Immature natural killer cell (primary cell): ENCODE results near the gene KIAA1755. TPM values are rescaled to one million over a fixed set of nuclear protein-coding genes. Genes with fewer than 3 reads are reported as not detected.

Experiments
- DNase-seq, 3 donors: peaks; one replicate each; pipeline ENCODE4 v3.0.0; 2022; ENCODE audit warnings: mixed read lengths in 1 of 3
- H3K27ac Mint-ChIP-seq, 6 donors: one replicate each; pipeline ENCODE4 v1.8.0; 2020; ENCODE audit warnings: mixed read lengths in 6 of 6, mild to moderate bottlenecking in 5 of 6, inconsistent platforms in 4 of 6, moderate library complexity in 3 of 6
- H3K27me3 Mint-ChIP-seq, 3 donors: one replicate each; pipeline ENCODE4 v1.8.0; 2020 to 2021; ENCODE audit warnings: low read depth in 3 of 3, mild to moderate bottlenecking in 3 of 3, mixed read lengths in 3 of 3, moderate library complexity in 3 of 3, inconsistent platforms in 1 of 3
- H3K36me3 Mint-ChIP-seq, 3 donors: one replicate each; pipeline ENCODE4 v1.8.0; 2020; ENCODE audit warnings: mixed read lengths in 3 of 3, inconsistent platforms in 2 of 3, mild to moderate bottlenecking in 2 of 3
- H3K4me1 Mint-ChIP-seq, 2 donors: one replicate each; pipeline ENCODE4 v1.8.0; 2020; ENCODE audit warnings: inconsistent platforms in 2 of 2, mild to moderate bottlenecking in 2 of 2, mixed read lengths in 2 of 2, moderate library complexity in 1 of 2
- H3K4me3 Mint-ChIP-seq, 5 donors: one replicate each; pipeline ENCODE4 v1.8.0; 2020; ENCODE audit warnings: mild to moderate bottlenecking in 5 of 5, mixed read lengths in 5 of 5, inconsistent platforms in 3 of 5, moderate library complexity in 3 of 5
- H3K9me3 Mint-ChIP-seq, 6 donors: one replicate each; pipeline ENCODE4 v1.8.0; 2020; ENCODE audit warnings: mild to moderate bottlenecking in 6 of 6, mixed read lengths in 6 of 6, inconsistent platforms in 4 of 6, moderate library complexity in 3 of 6
- polyA plus RNA-seq, 3 donors: library from polyadenylated mRNA; unstranded; fragments of 300-500 nt; fragmentation: Illumina TruSeq; gene quantifications; one replicate each; pipeline ENCODE4 v1.2.3, GENCODE V29; 2021

Gene KIAA1755
- polyA plus RNA-seq, 3 donors from 2014 or later, result not detected

DNA sequence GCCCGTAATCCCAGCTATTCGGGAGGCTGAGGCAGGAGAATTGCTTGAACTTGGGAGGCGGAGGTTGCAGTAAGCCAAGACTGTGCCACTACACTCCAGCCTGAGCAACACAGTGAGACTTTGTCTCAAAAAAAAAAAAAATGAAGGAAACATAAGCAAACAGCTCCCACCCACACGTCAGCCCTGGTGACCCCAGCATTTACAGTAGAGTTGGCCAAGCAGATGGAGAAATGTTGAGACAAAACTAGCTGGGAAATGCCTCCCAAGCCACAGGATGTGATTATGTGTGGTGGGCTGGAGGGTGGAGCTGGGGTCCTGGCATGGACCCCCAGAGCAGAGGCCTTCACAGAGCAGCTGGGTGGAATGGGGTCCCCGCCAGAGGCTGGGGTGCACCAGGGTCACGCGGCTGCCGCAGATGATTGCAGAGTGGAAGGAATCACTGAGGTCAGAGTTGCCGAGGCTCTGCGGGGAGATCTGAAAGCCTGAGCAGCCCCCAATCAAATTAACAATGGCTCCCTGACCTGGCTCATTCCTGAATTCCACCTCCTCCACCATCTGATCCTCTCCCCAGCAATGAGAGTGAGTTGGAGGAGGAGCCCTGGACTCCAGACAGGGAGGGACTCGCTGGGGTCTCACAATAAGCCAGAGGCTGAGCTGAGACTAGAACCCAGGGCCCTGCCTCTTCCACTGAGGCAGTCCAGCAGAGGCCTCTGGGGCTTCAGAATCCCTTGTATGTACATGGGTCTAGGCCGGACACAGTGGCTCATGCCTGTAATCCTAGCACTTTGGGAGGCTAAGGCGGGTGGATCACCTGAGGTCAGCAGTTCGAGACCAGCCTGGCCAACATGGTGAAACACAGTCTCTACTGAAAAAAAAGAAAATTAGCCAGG is 60.8 kb downstream of the KIAA1755 start:
- Mint-ChIP-seq H3K4me1 (no peaks in the 10 kb centered on the region), H3K9me3 (no peaks in the 10 kb centered on the region), H3K27me3 (peaks cover 0 to 3% (median 2%) of the 10 kb centered on the region in 3 donors), H3K27ac (no peak overlapping the region), H3K4me3 (no peak overlapping the region), H3K36me3 (no peaks in the 10 kb centered on the region)
- DNase-seq, result no peak

DNA sequence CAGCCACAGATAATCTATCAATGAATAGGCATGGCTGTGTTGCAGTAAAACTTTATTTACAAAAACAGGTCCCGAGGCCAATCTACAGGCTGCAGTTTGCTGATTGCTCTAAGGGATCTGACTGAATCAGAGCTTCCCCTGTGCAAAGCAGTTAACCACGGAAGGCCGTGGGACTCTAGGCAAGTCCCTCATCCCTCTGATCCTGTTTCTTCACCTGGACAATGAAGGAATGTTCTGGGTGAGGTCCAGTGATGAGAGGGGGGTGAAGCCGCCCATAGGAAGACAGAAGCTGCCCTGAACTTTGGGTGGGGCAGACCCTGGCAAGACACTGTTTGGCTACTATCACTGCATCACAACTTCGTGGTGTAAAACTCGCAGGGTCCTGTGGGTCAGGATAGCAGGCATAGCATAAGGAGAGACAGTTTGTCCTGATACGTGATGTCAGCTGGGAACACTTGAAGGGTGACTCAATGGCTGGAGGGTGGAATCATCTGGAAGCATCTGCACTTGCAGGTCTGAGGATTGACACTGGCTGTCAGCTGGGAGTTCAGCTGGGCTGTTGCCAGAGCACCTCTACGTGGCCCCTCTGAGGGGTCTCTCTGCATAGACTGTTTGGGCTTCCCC is 62.2 kb downstream of the KIAA1755 start:
- Mint-ChIP-seq H3K9me3 (peaks cover 0 to 2% (median 0%) of the 10 kb centered on the region in 6 donors), H3K4me1 (no peaks in the 10 kb centered on the region), H3K27ac (no peak overlapping the region), H3K27me3 (peaks cover 0 to 4% (median 3%) of the 10 kb centered on the region in 3 donors), H3K36me3 (peaks cover 0 to 4% (median 0%) of the 10 kb centered on the region in 3 donors), H3K4me3 (no peak overlapping the region)
- no peak for DNase-seq

GRCh38 chr20:38197619-38198018 is 62.9 kb downstream of the KIAA1755 start:
- Mint-ChIP-seq H3K27ac (no peak overlapping the region), H3K4me3 (no peak overlapping the region), H3K4me1 (no peaks in the 10 kb centered on the region), H3K27me3 (peaks cover 0 to 6% (median 3%) of the 10 kb centered on the region in 3 donors), H3K36me3 (peaks cover 0 to 4% (median 0%) of the 10 kb centered on the region in 3 donors), H3K9me3 (peaks cover 0 to 2% (median 0%) of the 10 kb centered on the region in 6 donors)
- DNase-seq, result no peak

DNA sequence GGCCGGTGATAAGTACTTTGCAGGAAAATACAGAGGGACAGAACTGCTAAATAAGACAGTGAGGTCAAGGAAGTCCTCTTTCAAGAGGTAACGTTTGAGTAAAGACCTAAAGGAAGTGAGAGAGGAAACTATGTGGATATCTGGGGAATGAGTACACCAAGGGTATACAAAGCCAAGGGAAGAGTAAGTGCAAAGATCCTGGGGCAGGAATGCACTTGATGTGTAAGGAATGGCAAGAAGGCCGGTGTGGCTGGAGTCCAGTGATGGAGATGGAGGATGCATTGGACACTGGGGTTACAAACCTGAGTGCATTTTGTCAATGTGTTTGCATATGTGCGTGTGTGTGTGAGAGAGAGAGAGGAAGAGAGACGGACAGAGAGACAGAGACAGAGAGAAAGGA is 63.3 kb downstream of the KIAA1755 start:
- H3K27me3 Mint-ChIP-seq, result peaks cover 0 to 7% (median 3%) of the 10 kb centered on the region in 3 donors
- H3K4me3 Mint-ChIP-seq, result no peak overlapping the region
- no peaks in the 10 kb centered on the region for H3K4me1 Mint-ChIP-seq
- H3K27ac Mint-ChIP-seq, result no peak overlapping the region
- H3K36me3 Mint-ChIP-seq, result peaks cover 0 to 4% (median 0%) of the 10 kb centered on the region in 3 donors
- no peak for DNase-seq
- H3K9me3 Mint-ChIP-seq, result peaks cover 0 to 2% (median 0%) of the 10 kb centered on the region in 6 donors

DNA sequence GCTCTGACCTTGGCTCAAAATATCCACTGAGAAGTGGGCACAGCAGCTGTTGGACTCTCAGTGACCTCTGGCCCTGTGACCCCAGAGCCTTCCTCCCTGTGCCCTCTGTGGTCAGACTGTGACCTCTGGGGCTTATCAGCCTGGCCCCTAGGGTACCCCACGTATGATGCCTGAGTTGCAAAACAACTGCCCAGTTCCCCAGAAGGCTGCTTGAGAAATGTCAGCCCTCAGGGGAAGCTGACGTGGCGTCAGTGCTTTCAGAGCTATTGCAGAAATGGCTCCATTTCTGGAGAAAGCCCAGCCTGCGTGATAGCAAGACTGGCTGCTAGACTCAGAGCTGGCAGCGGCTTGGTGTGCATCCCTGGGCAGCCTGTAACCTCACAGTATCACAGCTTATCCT is 63.9 kb downstream of the KIAA1755 start:
- H3K27ac Mint-ChIP-seq, result no peak overlapping the region
- H3K9me3 Mint-ChIP-seq, result peaks cover 0 to 2% (median 0%) of the 10 kb centered on the region in 6 donors
- peaks cover 0 to 4% (median 0%) of the 10 kb centered on the region in 3 donors for H3K36me3 Mint-ChIP-seq
- no peaks in the 10 kb centered on the region for H3K4me1 Mint-ChIP-seq
- peaks cover 0 to 7% (median 3%) of the 10 kb centered on the region in 3 donors for H3K27me3 Mint-ChIP-seq
- H3K4me3 Mint-ChIP-seq, result no peak overlapping the region
- no peak for DNase-seq

DNA sequence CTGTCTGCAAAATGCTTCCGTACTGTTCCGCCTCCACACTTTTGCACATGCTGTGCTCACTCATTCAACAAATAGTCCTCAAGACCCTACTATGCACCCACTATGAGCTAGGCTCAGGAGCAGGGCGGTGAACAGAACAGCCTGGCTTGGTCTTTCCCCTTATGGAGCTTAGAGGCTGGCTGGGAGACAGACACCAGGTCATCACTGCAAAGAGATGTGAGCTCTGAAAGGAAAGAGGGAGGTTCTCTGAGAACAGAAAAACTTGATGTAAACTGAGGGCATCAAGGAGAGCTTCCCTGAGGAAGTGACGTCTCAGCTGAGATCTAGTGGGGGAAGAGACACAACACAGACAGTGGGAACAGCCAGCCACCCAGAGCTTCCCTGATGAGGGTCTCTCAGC is 64.5 kb downstream of the KIAA1755 start:
- Mint-ChIP-seq H3K36me3 (peaks cover 0 to 4% (median 0%) of the 10 kb centered on the region in 3 donors), H3K4me1 (no peaks in the 10 kb centered on the region), H3K27ac (no peak overlapping the region), H3K9me3 (peaks cover 0 to 2% (median 0%) of the 10 kb centered on the region in 6 donors), H3K4me3 (no peak overlapping the region), H3K27me3 (peaks cover 0 to 7% (median 3%) of the 10 kb centered on the region in 3 donors)
- DNase-seq, result no peak

DNA sequence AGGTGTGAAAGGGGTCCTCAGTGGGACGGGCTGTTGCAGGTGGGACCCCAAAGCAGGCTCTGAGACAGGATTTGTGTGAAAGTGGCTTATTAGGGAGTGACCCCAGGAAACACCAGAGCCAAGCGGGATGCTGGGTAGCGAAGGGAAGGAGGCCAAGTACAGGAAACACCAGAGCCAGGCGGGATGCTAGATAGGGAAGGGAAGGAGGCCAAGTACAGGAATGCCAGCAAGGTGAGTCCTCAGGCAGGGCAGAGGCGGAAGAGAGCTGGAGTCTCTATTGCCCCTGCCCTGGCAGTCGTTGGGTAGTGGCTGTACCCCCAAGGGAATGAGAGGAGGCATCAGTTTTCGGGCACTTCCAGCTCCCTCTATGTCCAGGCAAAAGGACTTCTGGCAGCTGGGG is 65.0 kb downstream of the KIAA1755 start:
- H3K9me3 Mint-ChIP-seq, result peaks cover 0 to 2% (median 0%) of the 10 kb centered on the region in 6 donors
- H3K36me3 Mint-ChIP-seq, result peaks cover 0 to 4% (median 0%) of the 10 kb centered on the region in 3 donors
- no peak overlapping the region for H3K27ac Mint-ChIP-seq
- no peaks in the 10 kb centered on the region for H3K4me1 Mint-ChIP-seq
- no peak for DNase-seq
- peaks cover 0 to 7% (median 3%) of the 10 kb centered on the region in 3 donors for H3K27me3 Mint-ChIP-seq
- no peak overlapping the region for H3K4me3 Mint-ChIP-seq

DNA sequence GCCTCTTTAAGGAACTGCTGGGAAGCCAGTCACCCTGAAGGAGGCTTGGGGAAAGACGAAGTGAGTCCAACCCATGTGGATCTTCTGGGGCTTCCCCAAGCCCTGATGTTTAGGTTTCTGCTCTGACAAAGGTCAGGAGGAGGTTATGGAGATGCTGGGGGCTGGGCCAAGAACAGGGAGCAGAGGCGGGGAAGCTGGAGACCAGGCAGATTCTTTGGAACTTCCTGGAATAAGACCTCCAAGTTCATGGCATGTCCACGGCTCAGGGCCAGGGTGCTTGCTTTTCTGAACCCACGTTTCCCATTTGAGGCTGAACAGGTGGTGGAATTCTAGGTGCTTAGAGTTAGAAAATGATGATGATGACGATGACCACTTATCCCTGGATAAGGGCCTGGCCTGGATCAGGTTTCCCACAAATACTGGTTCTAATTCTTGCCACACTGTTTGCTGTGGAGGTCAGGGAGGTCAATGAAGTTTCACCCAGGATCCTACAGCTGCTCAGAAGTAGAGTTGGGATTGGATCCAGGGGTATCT is 65.5 kb downstream of the KIAA1755 start:
- Mint-ChIP-seq H3K27me3 (peaks cover 0 to 7% (median 3%) of the 10 kb centered on the region in 3 donors), H3K36me3 (peaks cover 0 to 4% (median 0%) of the 10 kb centered on the region in 3 donors), H3K4me1 (no peaks in the 10 kb centered on the region), H3K4me3 (no peak overlapping the region), H3K27ac (no peak overlapping the region), H3K9me3 (peaks cover 0 to 2% (median 0%) of the 10 kb centered on the region in 6 donors)
- DNase-seq, result no peak

GRCh38 chr20:38193586-38194105 is 66.9 kb downstream of the KIAA1755 start:
- H3K4me1 Mint-ChIP-seq, result no peaks in the 10 kb centered on the region
- H3K4me3 Mint-ChIP-seq, result no peak overlapping the region
- peaks cover 0 to 2% (median 0%) of the 10 kb centered on the region in 6 donors for H3K9me3 Mint-ChIP-seq
- H3K36me3 Mint-ChIP-seq, result peaks cover 0 to 4% (median 0%) of the 10 kb centered on the region in 3 donors
- no peak overlapping the region for H3K27ac Mint-ChIP-seq
- DNase-seq, result no peak
- peaks cover 0 to 7% (median 5%) of the 10 kb centered on the region in 3 donors for H3K27me3 Mint-ChIP-seq

- DNase-seq, result no peak
- Mint-ChIP-seq H3K9me3 (peaks cover 0 to 2% (median 0%) of the 10 kb centered on the region in 6 donors), H3K27ac (no peak overlapping the region), H3K4me3 (no peak overlapping the region), H3K4me1 (no peaks in the 10 kb centered on the region), H3K27me3 (peaks cover 0 to 7% (median 4%) of the 10 kb centered on the region in 3 donors), H3K36me3 (peaks cover 0 to 4% (median 0%) of the 10 kb centered on the region in 3 donors)
These were observed 68.1 kb downstream of the KIAA1755 start for GRCh38 chr20:38192323-38192885.

GRCh38 chr20:38191654-38192053 is 68.9 kb downstream of the KIAA1755 start:
- Mint-ChIP-seq H3K27me3 (peaks cover 0 to 7% (median 4%) of the 10 kb centered on the region in 3 donors), H3K27ac (no peak overlapping the region), H3K4me1 (no peaks in the 10 kb centered on the region), H3K36me3 (peaks cover 0 to 4% (median 0%) of the 10 kb centered on the region in 3 donors), H3K9me3 (peaks cover 0 to 2% (median 0%) of the 10 kb centered on the region in 6 donors), H3K4me3 (no peak overlapping the region)
- DNase-seq, result no peak

DNA sequence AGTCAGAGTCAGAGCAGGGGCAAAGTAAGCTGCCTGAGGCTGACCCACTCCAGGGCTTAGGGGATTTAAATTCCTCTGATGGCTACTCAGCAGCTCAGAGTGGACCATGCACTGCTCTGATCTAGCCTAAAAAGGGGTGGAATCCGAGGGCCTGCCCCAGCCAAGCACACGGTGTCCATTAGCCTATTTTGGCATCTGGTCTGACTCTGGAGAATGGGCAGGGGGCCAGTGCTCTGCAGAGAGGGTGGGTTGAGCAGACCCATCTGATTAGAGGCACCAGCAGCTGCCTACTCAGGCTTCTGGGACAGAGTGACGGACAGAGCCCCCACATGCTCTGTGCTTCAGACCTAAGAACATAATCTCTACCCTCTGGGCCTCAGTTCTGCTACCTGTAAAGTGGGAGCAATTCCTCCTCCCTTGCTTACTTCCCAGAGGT is 69.6 kb downstream of the KIAA1755 start:
- H3K9me3 Mint-ChIP-seq, result peaks cover 0 to 2% (median 0%) of the 10 kb centered on the region in 6 donors

DNA sequence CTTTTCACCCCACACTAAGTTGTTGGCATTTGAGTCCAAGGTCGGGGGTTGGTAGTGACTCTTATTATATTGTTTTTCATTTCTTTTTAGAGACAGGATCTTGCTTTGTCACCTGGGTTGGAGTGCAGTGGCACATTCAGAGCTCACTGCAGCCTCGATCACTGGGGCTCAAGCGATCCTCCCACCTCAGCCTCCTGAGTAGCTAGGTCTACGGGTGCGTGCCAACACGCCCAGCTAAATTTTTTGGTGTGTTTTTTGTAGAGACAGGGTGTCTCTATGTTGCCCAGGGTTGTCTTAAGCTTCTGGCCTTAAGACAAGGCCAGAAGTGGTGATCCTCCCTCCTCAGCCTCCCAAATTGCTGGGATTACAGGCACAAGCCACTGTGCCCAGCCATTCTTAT is 70.4 kb downstream of the KIAA1755 start:
- peaks cover 0 to 2% (median 0%) of the 10 kb centered on the region in 6 donors for H3K9me3 Mint-ChIP-seq

More for the DNA sequence above, 69.6 kb downstream of the KIAA1755 start:
- Mint-ChIP-seq H3K36me3 (peaks cover 0 to 4% (median 0%) of the 10 kb centered on the region in 3 donors), H3K4me1 (no peaks in the 10 kb centered on the region), H3K4me3 (no peak overlapping the region), H3K27ac (no peak overlapping the region), H3K27me3 (peaks cover 0 to 5% (median 4%) of the 10 kb centered on the region in 3 donors)
- DNase-seq, result no peak

More for the DNA sequence above, 70.4 kb downstream of the KIAA1755 start:
- Mint-ChIP-seq H3K27me3 (peaks cover 0 to 5% (median 4%) of the 10 kb centered on the region in 3 donors), H3K4me3 (no peak overlapping the region), H3K27ac (no peak overlapping the region), H3K36me3 (peaks cover 0 to 4% (median 0%) of the 10 kb centered on the region in 3 donors), H3K4me1 (no peaks in the 10 kb centered on the region)
- DNase-seq, result no peak
